Common myeloid progenitor, CD34-positive (primary cell): ENCODE measurements around the gene CYP21A2.
A peak's percentile ranks its signal among the peaks of the same experiment; 100 is the strongest.

Experiments used
- CTCF ChIA-PET: fragments of 350-600 bp; sonication (Branson Sonifier 250); formaldehyde crosslinking; loops from one replicate; lab custom pipeline; 2021; ENCODE audit warnings: antibody characterized with exemption; lab: Charles Lee
- POLR2A ChIA-PET: fragments of 350-600 bp; sonication (Branson Sonifier 250); formaldehyde crosslinking; loops from one replicate; lab custom pipeline; 2021; ENCODE audit warnings: antibody characterized with exemption; lab: Charles Lee
- DNase-seq, 3 donors: peaks; one replicate each; pipeline versions ENCODE4 v3.0.0 to v3.0.0-alpha.2; 2013
- H3K27ac ChIP-seq, 2 experiments: 1 replicate in 1 of 2; 2 replicates in 1 of 2; pipeline ENCODE4 v1.7.0; 2013; ENCODE audit warnings: inconsistent platforms in 2 of 2, low read length in 2 of 2, mild to moderate bottlenecking in 2 of 2, low read depth in 1 of 2, moderate library complexity in 1 of 2; ENCODE audit not compliant: severe bottlenecking in 2 of 2, insufficient read depth in 1 of 2, poor library complexity in 1 of 2
- H3K27me3 ChIP-seq, 5 experiments: replicated peaks in 2 of 5; 1 replicate in 3 of 5; 2 replicates in 2 of 5; pipeline versions ENCODE4 v1.6.1 to v1.7.0; 2013; ENCODE audit warnings: low read length in 4 of 5, mild to moderate bottlenecking in 2 of 5, moderate library complexity in 2 of 5, inconsistent platforms in 1 of 5; ENCODE audit not compliant: insufficient read depth in 5 of 5, control insufficient read depth in 4 of 5
- H3K36me3 ChIP-seq, 4 experiments: 1 replicate in 2 of 4; 2 replicates in 2 of 4; pipeline versions ENCODE4 v1.6.1 to v1.7.0; 2013; ENCODE audit warnings: low read length in 3 of 4, control low read depth in 1 of 4, mild to moderate bottlenecking in 1 of 4; ENCODE audit not compliant: control insufficient read depth in 4 of 4, insufficient read depth in 4 of 4
- H3K4me1 ChIP-seq, 4 experiments: 1 replicate in 3 of 4; 2 replicates in 1 of 4; pipeline versions ENCODE4 v1.6.1 to v1.7.1; 2013; ENCODE audit warnings: low read length in 3 of 4, mild to moderate bottlenecking in 3 of 4, control low read depth in 1 of 4, inconsistent platforms in 1 of 4, moderate library complexity in 1 of 4; ENCODE audit not compliant: control insufficient read depth in 4 of 4, insufficient read depth in 4 of 4; ENCODE audit errors: control extremely low read depth in 1 of 4
- H3K4me3 ChIP-seq, 7 experiments: 1 replicate in 4 of 7; 2 replicates in 3 of 7; pipeline versions ENCODE4 v1.5.1 to v1.7.0; 2013; ENCODE audit warnings: mild to moderate bottlenecking in 7 of 7, low read length in 6 of 7, moderate library complexity in 6 of 7, inconsistent platforms in 2 of 7, low read depth in 2 of 7, control low read depth in 1 of 7; ENCODE audit not compliant: insufficient read depth in 4 of 7, control insufficient read depth in 1 of 7; ENCODE audit errors: extremely low read depth in 1 of 7
- H3K9me3 ChIP-seq, 5 experiments: 1 replicate in 4 of 5; 2 replicates in 1 of 5; pipeline versions ENCODE4 v1.6.1 to v1.7.1; 2013; ENCODE audit warnings: low read length in 4 of 5, mild to moderate bottlenecking in 2 of 5, inconsistent platforms in 1 of 5, low read depth in 1 of 5, moderate library complexity in 1 of 5; ENCODE audit not compliant: control insufficient read depth in 4 of 5, insufficient read depth in 2 of 5; ENCODE audit errors: control extremely low read depth in 1 of 5
- WGBS: methylation state at CpG from one replicate; pipeline ENCODE4 v1.1.5; 2013; ENCODE audit not compliant: insufficient coverage; 5-methylcytosine and 5-hydroxymethylcytosine counted together

Gene CYP21A2

GRCh38 chr6:32075781-32076180 lies 37.6 kb downstream of the CYP21A2 start:
- CTCF ChIA-PET, result interaction anchor here (1.0 kb wide), 1 partner anchor 9 kb away, joined by 3 read pairs; no protein-coding TSS in a partner anchor
- POLR2A ChIA-PET, result no interaction called here
- 100% methylated on average over 3 of the region's 3 CpGs for WGBS

GRCh38 chr6:32076321-32076809 lies 38.1 kb downstream of the CYP21A2 start:
- ChIA-PET CTCF (interaction anchor here (1.0 kb wide), 1 partner anchor 10 kb away, joined by 3 read pairs; no protein-coding TSS in a partner anchor), POLR2A (no interaction called here)
- no peaks in the 10 kb centered on the region for H3K36me3 ChIP-seq
- no peaks in the 10 kb centered on the region for H3K4me1 ChIP-seq
- H3K27me3 ChIP-seq, result peaks cover 0 to 2% (median 0%) of the 10 kb centered on the region in 5 experiments
- H3K4me3 ChIP-seq, result no peak overlapping the region
- 87% methylated on average over 3 of the region's 12 CpGs for WGBS
- DNase-seq, result peak in 1 of 3 donors; percentile 14
- no peaks in the 10 kb centered on the region for H3K9me3 ChIP-seq
- H3K27ac ChIP-seq, result no peak overlapping the region

More at GRCh38 chr6:32075781-32076180, 37.6 kb downstream of the CYP21A2 start:
- H3K27me3 ChIP-seq, result peaks cover 0 to 2% (median 0%) of the 10 kb centered on the region in 5 experiments
- no peaks in the 10 kb centered on the region for H3K4me1 ChIP-seq
- DNase-seq, result no peak
- no peaks in the 10 kb centered on the region for H3K9me3 ChIP-seq
- no peak overlapping the region for H3K4me3 ChIP-seq
- H3K36me3 ChIP-seq, result no peaks in the 10 kb centered on the region
- H3K27ac ChIP-seq, result no peak overlapping the region

GRCh38 chr6:32079566-32080290 lies 41.5 kb downstream of the CYP21A2 start:
- CTCF ChIA-PET, result no interaction called here
- no peaks in the 10 kb centered on the region for H3K9me3 ChIP-seq
- DNase-seq, result no peak
- no peaks in the 10 kb centered on the region for H3K4me1 ChIP-seq
- 79% methylated on average over 5 of the region's 7 CpGs for WGBS
- no peak overlapping the region for H3K27ac ChIP-seq
- H3K27me3 ChIP-seq, result peaks cover 0 to 11% (median 0%) of the 10 kb centered on the region in 5 experiments
- H3K36me3 ChIP-seq, result no peaks in the 10 kb centered on the region
- POLR2A ChIA-PET, result no interaction called here
- H3K4me3 ChIP-seq, result no peak overlapping the region

- peaks cover 0 to 15% (median 5%) of the 10 kb centered on the region in 5 experiments for H3K27me3 ChIP-seq
- H3K27ac ChIP-seq, result no peak overlapping the region
- CTCF ChIA-PET, result no interaction called here
- no peaks in the 10 kb centered on the region for H3K4me1 ChIP-seq
- POLR2A ChIA-PET, result no interaction called here
- 88% methylated on average over 17 of the region's 22 CpGs for WGBS
- no peak for DNase-seq
- H3K9me3 ChIP-seq, result no peaks in the 10 kb centered on the region
- no peak overlapping the region for H3K4me3 ChIP-seq
- no peaks in the 10 kb centered on the region for H3K36me3 ChIP-seq
These were observed 43.2 kb downstream of the CYP21A2 start for GRCh38 chr6:32081168-32081990.

GRCh38 chr6:32082478-32082877 lies 44.3 kb downstream of the CYP21A2 start:
- peaks cover 0 to 21% (median 14%) of the 10 kb centered on the region in 5 experiments for H3K27me3 ChIP-seq
- ChIA-PET POLR2A (no interaction called here), CTCF (interaction anchor here (0.9 to 2.4 kb wide), 2 partner anchors 10 to 34 kb away, joined by 3 to 9 read pairs; no protein-coding TSS in a partner anchor)
- H3K9me3 ChIP-seq, result no peaks in the 10 kb centered on the region
- H3K36me3 ChIP-seq, result no peaks in the 10 kb centered on the region
- no peak overlapping the region for H3K27ac ChIP-seq
- H3K4me3 ChIP-seq, result no peak overlapping the region
- WGBS, result 81% methylated on average over 6 of the region's 6 CpGs
- H3K4me1 ChIP-seq, result peaks cover 0 to 5% (median 3%) of the 10 kb centered on the region in 4 experiments
- no peak for DNase-seq

- no peak for DNase-seq
- Histone ChIP-seq H3K27ac (no peak overlapping the region), H3K4me3 (no peak overlapping the region), H3K27me3 (peaks cover 0 to 21% (median 15%) of the 10 kb centered on the region in 5 experiments), H3K9me3 (no peaks in the 10 kb centered on the region), H3K4me1 (peaks cover 0 to 5% (median 3%) of the 10 kb centered on the region in 4 experiments), H3K36me3 (no peaks in the 10 kb centered on the region)
- 100% methylated on average over 8 of the region's 9 CpGs for WGBS
- CTCF ChIA-PET, result interaction anchor here (0.9 to 2.4 kb wide), 2 partner anchors 9 to 35 kb away, joined by 3 to 9 read pairs; no protein-coding TSS in a partner anchor
- POLR2A ChIA-PET, result no interaction called here
These were observed 44.7 kb downstream of the CYP21A2 start for GRCh38 chr6:32082935-32083334.
